ENCODE data around the gene FAM9B. TPM values are rescaled to one million over a fixed set of nuclear protein-coding genes. Genes with fewer than 3 reads are reported as not detected.

Gene FAM9B
- total RNA-seq, 1 experiment from 2014 or later, result 0.19 TPM

DNA sequence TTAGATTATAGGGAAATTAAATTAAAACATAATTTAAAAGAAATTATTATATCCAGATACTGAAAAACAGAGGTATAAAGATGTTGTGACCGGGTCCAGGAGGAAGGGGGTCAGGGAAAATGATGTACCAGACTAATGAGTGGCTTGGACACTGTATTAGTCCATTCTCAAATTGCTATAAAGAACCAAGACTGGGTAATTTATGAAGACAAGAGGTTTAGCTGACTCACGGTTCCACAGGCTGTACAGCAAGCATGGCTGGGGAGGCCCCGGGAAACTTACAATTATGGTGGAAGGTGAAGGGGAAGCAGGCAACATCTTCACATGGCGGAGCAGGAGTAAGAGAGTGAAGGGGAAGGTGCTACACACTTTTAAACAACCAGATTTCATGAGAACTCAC, 3.4 kb upstream of the FAM9B start:
- no peaks in the 10 kb centered on the region for H3K36me3 ChIP-seq (ENCODE audit: insufficient read depth, low read length, poor library complexity, severe bottlenecking)
- no peaks in the 10 kb centered on the region for H3K27me3 ChIP-seq (replicated peaks; ENCODE audit: insufficient read depth, low read depth, low read length, poor library complexity)
- H3K4me3 ChIP-seq (ENCODE audit: low read depth, low read length, poor library complexity, severe bottlenecking), result no peak overlapping the region
- CTCF ChIA-PET, result no interaction called here
- no peak overlapping the region for H3K27ac ChIP-seq (ENCODE audit: low read depth, low read length, poor library complexity, severe bottlenecking)
- DNase-seq (ENCODE audit: low spot score), result no peak
- H3K4me1 ChIP-seq (ENCODE audit: insufficient read depth, low read length, poor library complexity, severe bottlenecking), result no peaks in the 10 kb centered on the region
- BruUV-seq (replicated peaks), result no TSS peak
- intact Hi-C loops (cut with micrococcal nuclease; ENCODE audit: unreplicated experiment), result no loop called here
- no peaks in the 10 kb centered on the region for H3K9me3 ChIP-seq (ENCODE audit: low read depth, low read length, poor library complexity, severe bottlenecking)
- POLR2A ChIA-PET (ENCODE audit: low non-redundant PET), result no interaction called here
- TF ChIP-seq EZH2 (IDR thresholded peaks at IDR 0.05; ENCODE audit: borderline replicate concordance, low read depth, low read length, poor library complexity, severe bottlenecking), result no peak
- no peak for TF ChIP-seq CTCF (conservative IDR thresholded peaks at IDR 0.05; ENCODE audit: low read depth, low read length)

GRCh38 chrX:9033586-9033985, 341 bp downstream of the FAM9B start:
- no peak overlapping the region for H3K27ac ChIP-seq (ENCODE audit: low read depth, low read length, poor library complexity, severe bottlenecking)
- intact Hi-C loops (cut with micrococcal nuclease; ENCODE audit: unreplicated experiment), result no loop called here
- ChIA-PET POLR2A (ENCODE audit: low non-redundant PET) (no interaction called here), CTCF (no interaction called here)
- BruUV-seq (replicated peaks), result no TSS peak
- H3K36me3 ChIP-seq (ENCODE audit: insufficient read depth, low read length, poor library complexity, severe bottlenecking), result no peaks in the 10 kb centered on the region
- no peak for DNase-seq (ENCODE audit: low spot score)
- H3K4me1 ChIP-seq (ENCODE audit: insufficient read depth, low read length, poor library complexity, severe bottlenecking), result no peaks in the 10 kb centered on the region
- H3K9me3 ChIP-seq (ENCODE audit: low read depth, low read length, poor library complexity, severe bottlenecking), result no peaks in the 10 kb centered on the region
- TF ChIP-seq EZH2 (IDR thresholded peaks at IDR 0.05; ENCODE audit: borderline replicate concordance, low read depth, low read length, poor library complexity, severe bottlenecking) (no peak), CTCF (conservative IDR thresholded peaks at IDR 0.05; ENCODE audit: low read depth, low read length) (no peak)
- H3K4me3 ChIP-seq (ENCODE audit: low read depth, low read length, poor library complexity, severe bottlenecking), result no peak overlapping the region
- no peaks in the 10 kb centered on the region for H3K27me3 ChIP-seq (replicated peaks; ENCODE audit: insufficient read depth, low read depth, low read length, poor library complexity)

GRCh38 chrX:9033179-9033578, 748 bp downstream of the FAM9B start:
- no peaks in the 10 kb centered on the region for H3K9me3 ChIP-seq (ENCODE audit: low read depth, low read length, poor library complexity, severe bottlenecking)
- no peaks in the 10 kb centered on the region for H3K36me3 ChIP-seq (ENCODE audit: insufficient read depth, low read length, poor library complexity, severe bottlenecking)
- no TSS peak for BruUV-seq (replicated peaks)
- H3K27ac ChIP-seq (ENCODE audit: low read depth, low read length, poor library complexity, severe bottlenecking), result no peak overlapping the region
- TF ChIP-seq EZH2 (IDR thresholded peaks at IDR 0.05; ENCODE audit: borderline replicate concordance, low read depth, low read length, poor library complexity, severe bottlenecking) (no peak), CTCF (conservative IDR thresholded peaks at IDR 0.05; ENCODE audit: low read depth, low read length) (no peak)
- ChIA-PET CTCF (no interaction called here), POLR2A (ENCODE audit: low non-redundant PET) (no interaction called here)
- no peak for DNase-seq (ENCODE audit: low spot score)
- no peaks in the 10 kb centered on the region for H3K4me1 ChIP-seq (ENCODE audit: insufficient read depth, low read length, poor library complexity, severe bottlenecking)
- H3K27me3 ChIP-seq (replicated peaks; ENCODE audit: insufficient read depth, low read depth, low read length, poor library complexity), result no peaks in the 10 kb centered on the region
- intact Hi-C loops (cut with micrococcal nuclease; ENCODE audit: unreplicated experiment), result no loop called here
- no peak overlapping the region for H3K4me3 ChIP-seq (ENCODE audit: low read depth, low read length, poor library complexity, severe bottlenecking)

All from A673 (cell line).